H1 (cell line): ENCODE results near the gene CAVIN1. TPM values are rescaled to one million over a fixed set of nuclear protein-coding genes. Genes with fewer than 3 reads are reported as not detected.

Source experiments
- CTCF ChIA-PET: fragments of 300-600 bp; sonication (Branson Sonifier 250); formaldehyde crosslinking; loops from one replicate; lab custom pipeline; 2021; ENCODE audit not compliant: partially characterized antibody; lab: Charles Lee
- POLR2A ChIA-PET: fragments of 300-600 bp; sonication (Branson Sonifier 250); formaldehyde crosslinking; loops from one replicate; lab custom pipeline; 2021; ENCODE audit warnings: inconsistent platforms; ENCODE audit not compliant: partially characterized antibody; lab: Charles Lee
- DNase-seq, 2 experiments: peaks; one replicate each; pipeline versions ENCODE4 v3.0.0 to v3.0.0-alpha.2; 2010 to 2022; ENCODE audit warnings: low spot score in 2 of 2, low read depth in 1 of 2, mixed read lengths in 1 of 2
- FAIRE-seq: peaks from 2 replicates; lab custom pipeline; 2011; peaks lifted over from hg19 to GRCh38; lab: Jason Lieb, UNC
- H2AFZ ChIP-seq: 2 replicates; pipeline ENCODE4 v1.8.1; 2012; ENCODE audit warnings: low read length, inconsistent platforms
- H2AK5ac ChIP-seq: 2 replicates; pipeline ENCODE4 v1.6.1; 2013; ENCODE audit warnings: low read depth, low read length
- H2BK120ac ChIP-seq: replicated peaks from 2 replicates; pipeline ENCODE3; 2013; ENCODE audit warnings: low read depth, low read length, inconsistent platforms
- H2BK12ac ChIP-seq: 2 replicates; pipeline ENCODE4 v1.6.1; 2013; ENCODE audit warnings: low read depth, low read length
- H2BK15ac ChIP-seq: 2 replicates; pipeline ENCODE4 v1.6.1; 2013; ENCODE audit warnings: low read length
- H2BK20ac ChIP-seq: 2 replicates; pipeline ENCODE4 v1.6.1; 2013; ENCODE audit warnings: low read length
- H2BK5ac ChIP-seq: 2 replicates; pipeline ENCODE4 v1.6.1; 2013; ENCODE audit warnings: low read depth, low read length
- H3K14ac ChIP-seq: 2 replicates; pipeline ENCODE4 v1.6.1; 2013; ENCODE audit warnings: inconsistent platforms; ENCODE audit not compliant: insufficient read length
- H3K18ac ChIP-seq: 2 replicates; pipeline ENCODE4 v1.6.1; 2013; ENCODE audit warnings: low read length; ENCODE audit errors: extremely low read depth
- H3K23ac ChIP-seq: 2 replicates; pipeline ENCODE4 v1.6.1; 2013; ENCODE audit warnings: inconsistent platforms; ENCODE audit not compliant: insufficient read length
- H3K23me2 ChIP-seq: 2 replicates; pipeline ENCODE4 v1.6.1; 2013; ENCODE audit warnings: low read depth, low read length
- H3K27ac ChIP-seq: 2 replicates; pipeline ENCODE4 v1.6.1; 2011; ENCODE audit warnings: low read depth, low read length, inconsistent platforms
- H3K27me3 ChIP-seq, 4 experiments: replicated peaks in 1 of 4; 1 replicate in 1 of 4; 2 replicates in 3 of 4; pipeline versions ENCODE4 v1.6.1 to v1.8.1; 2011 to 2013; ENCODE audit warnings: low read length in 3 of 4, mild to moderate bottlenecking in 3 of 4, inconsistent platforms in 2 of 4, mixed read lengths in 2 of 4, moderate library complexity in 1 of 4; ENCODE audit not compliant: control insufficient read depth in 3 of 4, insufficient read depth in 3 of 4; ENCODE audit errors: extremely low read depth in 1 of 4
- H3K36me3 ChIP-seq, 4 experiments: 2 replicates each; pipeline versions ENCODE4 v1.6.1 to v1.8.1; 2011 to 2013; ENCODE audit warnings: mild to moderate bottlenecking in 4 of 4, low read length in 3 of 4, moderate library complexity in 2 of 4, control low read depth in 1 of 4, inconsistent platforms in 1 of 4; ENCODE audit not compliant: insufficient read depth in 4 of 4, control insufficient read depth in 2 of 4
- H3K4ac ChIP-seq: replicated peaks from 2 replicates; pipeline ENCODE3; 2013; ENCODE audit warnings: low read length, low read depth, mixed read lengths, inconsistent platforms; ENCODE audit not compliant: insufficient read length
- H3K4me1 ChIP-seq, 4 experiments: replicated peaks in 1 of 4; 1 replicate in 1 of 4; 2 replicates in 3 of 4; pipeline versions ENCODE4 v1.6.1 to v1.8.1; 2011 to 2013; ENCODE audit warnings: low read length in 3 of 4, inconsistent platforms in 2 of 4, mixed read lengths in 1 of 4; ENCODE audit not compliant: insufficient read depth in 4 of 4, control insufficient read depth in 3 of 4
- H3K4me2 ChIP-seq, 2 experiments: 2 replicates each; pipeline versions ENCODE4 v1.6.1 to v1.8.1; 2011 to 2013; ENCODE audit warnings: low read depth in 2 of 2, low read length in 2 of 2, control low read depth in 1 of 2, inconsistent platforms in 1 of 2, mild to moderate bottlenecking in 1 of 2; ENCODE audit not compliant: insufficient read depth in 1 of 2
- H3K4me3 ChIP-seq, 4 experiments: fragments of 200-600, 300-600 bp in 1 of 4; sonication (generic), shearing (Covaris generic), sonication (Bioruptor Twin) in 1 of 4; 2 replicates each; pipeline versions ENCODE4 v1.5.1 to v1.8.1; 2011 to 2016; ENCODE audit warnings: low read length in 4 of 4, low read depth in 3 of 4, control low read depth in 2 of 4, inconsistent platforms in 2 of 4, mild to moderate bottlenecking in 2 of 4, mixed read lengths in 1 of 4, moderate library complexity in 1 of 4; ENCODE audit not compliant: insufficient read depth in 2 of 4; ENCODE audit errors: extremely low read depth in 1 of 4
- H3K56ac ChIP-seq: replicated peaks from 2 replicates; pipeline ENCODE3; 2013; ENCODE audit warnings: low read depth, mild to moderate bottlenecking, mixed read lengths, low read length, inconsistent platforms; ENCODE audit not compliant: insufficient read length
- H3K79me1 ChIP-seq: 2 replicates; pipeline ENCODE4 v1.6.1; 2013; ENCODE audit warnings: low read depth, low read length, control low read depth
- H3K79me2 ChIP-seq, 2 experiments: 2 replicates each; pipeline versions ENCODE4 v1.6.1 to v1.8.1; 2012 to 2013; ENCODE audit warnings: low read length in 2 of 2, mild to moderate bottlenecking in 2 of 2, inconsistent platforms in 1 of 2; ENCODE audit not compliant: insufficient read depth in 2 of 2, control insufficient read depth in 1 of 2
- H3K9ac ChIP-seq, 4 experiments: replicated peaks in 1 of 4; 1 replicate in 1 of 4; 2 replicates in 3 of 4; pipeline versions ENCODE4 v1.6.1 to v1.8.1; 2011 to 2013; ENCODE audit warnings: low read depth in 3 of 4, low read length in 3 of 4, control low read depth in 2 of 4, mild to moderate bottlenecking in 2 of 4, moderate library complexity in 2 of 4, inconsistent platforms in 1 of 4; ENCODE audit errors: extremely low read depth in 1 of 4
- H3K9me3 ChIP-seq, 2 experiments: 2 replicates each; pipeline versions ENCODE4 v1.6.1 to v1.8.1; 2012 to 2013; ENCODE audit warnings: mild to moderate bottlenecking in 2 of 2, moderate library complexity in 2 of 2, control low read depth in 1 of 2, inconsistent platforms in 1 of 2, low read depth in 1 of 2, low read length in 1 of 2, mixed read lengths in 1 of 2; ENCODE audit not compliant: insufficient read depth in 2 of 2
- H4K20me1 ChIP-seq, 2 experiments: replicated peaks in 1 of 2; 2 replicates each; pipeline versions ENCODE3 to v1.8.1; 2011 to 2013; ENCODE audit warnings: inconsistent platforms in 2 of 2, low read length in 2 of 2, mild to moderate bottlenecking in 1 of 2; ENCODE audit not compliant: insufficient read depth in 2 of 2, control insufficient read depth in 1 of 2
- H4K5ac ChIP-seq: 2 replicates; pipeline ENCODE4 v1.6.1; 2013; ENCODE audit warnings: low read length, low read depth, mixed read lengths, inconsistent platforms; ENCODE audit not compliant: insufficient read length
- H4K8ac ChIP-seq: 2 replicates; pipeline ENCODE4 v1.8.0; 2013; ENCODE audit warnings: mild to moderate bottlenecking, moderate library complexity, low read length, inconsistent platforms; ENCODE audit not compliant: insufficient read depth; ENCODE audit errors: extremely low read depth
- H4K91ac ChIP-seq: replicated peaks from 2 replicates; pipeline ENCODE3; 2013; ENCODE audit warnings: low read length, mixed read lengths, inconsistent platforms; ENCODE audit not compliant: insufficient read length
- CHD1 ChIP-seq: IDR thresholded peaks from 2 replicates; pipeline ENCODE4 v1.6.1; 2012; ENCODE audit warnings: low read depth, low read length, improper control_type of control experiment
- RAD21 ChIP-seq, 2 experiments: IDR thresholded peaks in 1 of 2; conservative IDR thresholded peaks in 1 of 2; 2 replicates each; pipeline ENCODE4 v1.6.1; 2011; ENCODE audit warnings: low read depth in 2 of 2, low read length in 2 of 2, improper control_type of control experiment in 1 of 2, inconsistent platforms in 1 of 2, mild to moderate bottlenecking in 1 of 2, moderate library complexity in 1 of 2
- TCF12 ChIP-seq: IDR thresholded peaks from 2 replicates; pipeline ENCODE4 v1.6.1; 2011; ENCODE audit warnings: low read depth, mild to moderate bottlenecking, low read length
- WGBS, 2 experiments: shearing (Covaris generic) in 1 of 2; methylation state at CpG; one replicate each; pipeline versions ENCODE4 v1.1.6 to v1.1.7; 2013 to 2015; ENCODE audit warnings: low lambda C conversion rate in 2 of 2, mixed read lengths in 2 of 2, inconsistent platforms in 1 of 2, low coverage in 1 of 2, missing lambda C conversion rate in 1 of 2; ENCODE audit not compliant: insufficient replicate concordance in 2 of 2, insufficient coverage in 1 of 2, insufficient read length in 1 of 2; ENCODE audit errors: extremely low coverage in 1 of 2, missing lambda C conversion rate in 1 of 2; 5-methylcytosine and 5-hydroxymethylcytosine counted together
- polyA plus RNA-seq, 7 experiments: library from polyadenylated mRNA; depleted of rRNA in 3 of 7; stranded (reverse) in 5 of 7; unstranded in 2 of 7; fragments of >200 nt in 5 of 7; fragments of 200-250 nt in 2 of 7; gene quantifications; 1 replicate in 5 of 7; 2 replicates in 1 of 7; 4 replicates in 1 of 7; pipeline versions ENCODE4 v1.2.1 to v1.2.3, GENCODE V29; 2011 to 2013; ENCODE audit warnings: missing spikeins in 2 of 7, mixed read lengths in 2 of 7
- total RNA-seq: library from RNA; stranded (reverse); fragmentation: NEBNext Ultra II Directional; extraction: Animal tissue kit (Norgen Biotek cat#: 25700); gene quantifications from 2 replicates; pipeline ENCODE4 v1.2.1, GENCODE V29; 2021
- TF ChIP-seq, protein P1 (sequence below), 3 experiments: IDR thresholded peaks; 1 replicate in 2 of 3; 2 replicates in 1 of 3; pipeline versions ENCODE4 v1.5.1 to v1.6.1; 2011; ENCODE audit warnings: low read length in 3 of 3, mild to moderate bottlenecking in 3 of 3, inconsistent platforms in 2 of 3, low read depth in 1 of 3, moderate library complexity in 1 of 3; ENCODE audit not compliant: insufficient read depth in 1 of 3; ENCODE audit errors: control extremely low read depth in 1 of 3

CAVIN1 gene
- total and polyA plus RNA-seq, 2 of the 8 experiments (the other 6 are each of a cell fraction or from before 2014, with no cell fraction given): 16.2 to 41.6 TPM

DNA sequence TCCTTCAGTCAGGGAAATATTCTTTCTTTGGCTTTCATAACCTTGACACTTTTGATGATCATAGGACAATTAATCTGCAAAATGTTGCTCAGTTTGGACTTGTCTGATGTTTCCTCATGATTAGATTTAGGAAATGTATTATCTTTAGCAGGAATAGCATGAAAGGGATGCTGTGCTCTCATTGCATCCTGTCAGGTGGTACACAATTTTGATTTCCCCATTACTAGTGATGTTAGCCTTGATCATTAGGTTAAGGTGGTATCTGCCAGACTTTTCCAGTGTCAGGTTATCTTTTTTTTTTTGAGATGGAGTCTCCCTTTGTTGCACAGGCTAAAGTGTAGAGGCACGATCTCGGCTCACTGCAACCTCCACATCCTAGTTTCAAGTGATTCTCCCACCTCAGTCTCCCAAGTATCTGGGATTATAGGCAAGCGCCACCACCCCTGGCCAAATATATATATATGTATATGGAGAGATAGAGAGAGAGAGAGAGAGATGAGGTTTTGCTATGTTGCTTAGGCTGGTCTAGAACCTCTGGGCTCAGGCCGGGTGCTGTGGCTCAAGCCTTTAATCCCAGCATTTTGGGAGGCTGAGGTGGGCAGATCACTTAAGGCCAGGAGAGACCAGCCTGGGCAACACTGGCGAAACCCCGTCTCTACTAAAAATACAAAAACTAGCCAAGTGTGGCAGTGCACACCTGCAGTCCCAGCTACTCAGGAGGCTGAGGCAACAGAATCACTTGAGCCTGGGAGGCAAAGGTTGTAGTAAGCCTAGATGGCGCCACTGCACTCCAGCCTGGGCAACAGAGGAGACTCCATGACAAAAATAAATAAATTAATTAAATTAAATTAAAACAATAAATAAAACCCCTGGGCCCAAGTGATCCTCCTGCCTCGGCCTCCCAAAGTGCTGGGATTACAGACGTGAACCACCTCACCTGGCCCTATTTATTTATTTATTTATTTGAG is 15.8 kb upstream of the CAVIN1 start:
- no peak overlapping the region for H3K56ac ChIP-seq
- H3K9ac ChIP-seq: no peak overlapping the region
- no peaks in the 10 kb centered on the region for H3K79me2 ChIP-seq
- no peak overlapping the region for H3K4me2 ChIP-seq
- H3K14ac ChIP-seq: no peak overlapping the region
- CTCF ChIA-PET: interaction anchor here (0.6 to 6.6 kb wide), 21 partner anchors 9 to 429 kb away, joined by 3 to 46 read pairs (median 5); partner anchors contain the start of gene CAVIN1
- H2AK5ac ChIP-seq: no peak overlapping the region
- no peak overlapping the region for H2AFZ ChIP-seq
- FAIRE-seq (no peak), DNase-seq (no peak)
- H3K4me1 ChIP-seq: peaks cover 0 to 5% (median 0%) of the 10 kb centered on the region in 4 experiments; a peak in 1 of 7 replicates
- no peak overlapping the region for H3K4me3 ChIP-seq
- H3K4ac ChIP-seq: no peak overlapping the region
- no peak overlapping the region for H2BK12ac ChIP-seq
- POLR2A ChIA-PET: no interaction called here
- H3K27ac ChIP-seq: no peak overlapping the region
- TF ChIP-seq RAD21 (IDR thresholded peaks at IDR 0.05 in 1 of 2, conservative IDR thresholded peaks at IDR 0.05 in 1 of 2; ENCODE audit: low read depth in 2 of 2, low read length in 2 of 2): peak; percentile 25 to 44; a peak in 3 of 4 replicates
- no peak for TF ChIP-seq TCF12
- TF ChIP-seq CHD1: no peak
- TF ChIP-seq, protein P1, sequence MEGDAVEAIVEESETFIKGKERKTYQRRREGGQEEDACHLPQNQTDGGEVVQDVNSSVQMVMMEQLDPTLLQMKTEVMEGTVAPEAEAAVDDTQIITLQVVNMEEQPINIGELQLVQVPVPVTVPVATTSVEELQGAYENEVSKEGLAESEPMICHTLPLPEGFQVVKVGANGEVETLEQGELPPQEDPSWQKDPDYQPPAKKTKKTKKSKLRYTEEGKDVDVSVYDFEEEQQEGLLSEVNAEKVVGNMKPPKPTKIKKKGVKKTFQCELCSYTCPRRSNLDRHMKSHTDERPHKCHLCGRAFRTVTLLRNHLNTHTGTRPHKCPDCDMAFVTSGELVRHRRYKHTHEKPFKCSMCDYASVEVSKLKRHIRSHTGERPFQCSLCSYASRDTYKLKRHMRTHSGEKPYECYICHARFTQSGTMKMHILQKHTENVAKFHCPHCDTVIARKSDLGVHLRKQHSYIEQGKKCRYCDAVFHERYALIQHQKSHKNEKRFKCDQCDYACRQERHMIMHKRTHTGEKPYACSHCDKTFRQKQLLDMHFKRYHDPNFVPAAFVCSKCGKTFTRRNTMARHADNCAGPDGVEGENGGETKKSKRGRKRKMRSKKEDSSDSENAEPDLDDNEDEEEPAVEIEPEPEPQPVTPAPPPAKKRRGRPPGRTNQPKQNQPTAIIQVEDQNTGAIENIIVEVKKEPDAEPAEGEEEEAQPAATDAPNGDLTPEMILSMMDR (IDR thresholded peaks at IDR 0.05; ENCODE audit: control extremely low read depth in 1 of 3, insufficient read depth in 1 of 3, low read depth in 1 of 3, low read length in 3 of 3): peak; percentile 32 to 47 (median 46)
- H3K36me3 ChIP-seq: no peaks in the 10 kb centered on the region
- no peak overlapping the region for H2BK5ac ChIP-seq
- H3K27me3 ChIP-seq: no peaks in the 10 kb centered on the region
- no peak overlapping the region for H4K5ac ChIP-seq
- 85% methylated on average over 9 of the region's 9 CpGs; no CpG with 5 or more reads in 1 of the 2 experiments for WGBS, 2 experiments
- H4K8ac ChIP-seq: no peak overlapping the region; the same call in 1 of the 2 replicates
- H3K23me2 ChIP-seq: no peaks in the 10 kb centered on the region
- H4K20me1 ChIP-seq: no peaks in the 10 kb centered on the region
- no peak overlapping the region for H4K91ac ChIP-seq
- H2BK20ac ChIP-seq: no peak overlapping the region
- H3K9me3 ChIP-seq: no peaks in the 10 kb centered on the region
- H2BK120ac ChIP-seq: no peak overlapping the region
- no peak overlapping the region for H3K23ac ChIP-seq
- no peak overlapping the region for H3K18ac ChIP-seq
- no peaks in the 10 kb centered on the region for H3K79me1 ChIP-seq
- no peak overlapping the region for H2BK15ac ChIP-seq
